IPS-20b (cell line): ENCODE measurements around the gene CTSF.
"Not testable (repeated sequence)": the region's sequence is repeated elsewhere in the genome, so short reads cannot be mapped to it uniquely, and the experiment has no call there.

ENCODE experiments used
- H3K27ac ChIP-seq: one replicate; pipeline ENCODE4 v1.5.1; 2013; ENCODE audit warnings: low read length
- H3K27me3 ChIP-seq: 2 replicates; pipeline ENCODE4 v1.6.1; 2013; ENCODE audit warnings: mild to moderate bottlenecking, low read length, inconsistent platforms; ENCODE audit not compliant: insufficient read depth
- H3K36me3 ChIP-seq: 2 replicates; pipeline ENCODE4 v1.6.1; 2013; ENCODE audit warnings: low read depth, mild to moderate bottlenecking, inconsistent platforms, low read length, moderate library complexity; ENCODE audit not compliant: insufficient read depth
- H3K4me1 ChIP-seq: 2 replicates; pipeline ENCODE4 v1.6.1; 2013; ENCODE audit warnings: mild to moderate bottlenecking, control low read depth, inconsistent platforms, low read length, moderate library complexity; ENCODE audit not compliant: insufficient read depth
- H3K4me3 ChIP-seq: 2 replicates; pipeline ENCODE4 v1.5.1; 2013; ENCODE audit warnings: mild to moderate bottlenecking, low read length, inconsistent platforms
- H3K9ac ChIP-seq: 2 replicates; pipeline ENCODE4 v1.6.1; 2013; ENCODE audit warnings: low read depth, mild to moderate bottlenecking, inconsistent platforms, low read length, moderate library complexity
- H3K9me3 ChIP-seq: 2 replicates; pipeline ENCODE4 v1.6.1; 2013; ENCODE audit warnings: mild to moderate bottlenecking, low read depth, low read length, inconsistent platforms; ENCODE audit not compliant: insufficient read depth

The CTSF gene

GRCh38 chr11:66600631-66601233, 32.3 kb upstream of the CTSF start:
- H3K27ac ChIP-seq, result no peak overlapping the region
- no peaks in the 10 kb centered on the region for H3K27me3 ChIP-seq
- H3K9me3 ChIP-seq, result no peaks in the 10 kb centered on the region
- no peak overlapping the region for H3K9ac ChIP-seq
- no peaks in the 10 kb centered on the region for H3K4me1 ChIP-seq
- H3K4me3 ChIP-seq, result no peak overlapping the region
- peaks cover 46% of the 10 kb centered on the region for H3K36me3 ChIP-seq

GRCh38 chr11:66600219-66600618, 31.8 kb upstream of the CTSF start:
- H3K9me3 ChIP-seq, result no peaks in the 10 kb centered on the region
- H3K27ac ChIP-seq, result no peak overlapping the region
- no peak overlapping the region for H3K4me3 ChIP-seq
- H3K9ac ChIP-seq, result no peak overlapping the region
- H3K36me3 ChIP-seq, result peaks cover 41% of the 10 kb centered on the region
- H3K4me1 ChIP-seq, result no peaks in the 10 kb centered on the region
- no peaks in the 10 kb centered on the region for H3K27me3 ChIP-seq

GRCh38 chr11:66598993-66599392, 30.6 kb upstream of the CTSF start:
- Histone ChIP-seq H3K27me3 (no peaks in the 10 kb centered on the region), H3K36me3 (peaks cover 31% of the 10 kb centered on the region), H3K27ac (no peak overlapping the region), H3K4me3 (no peak overlapping the region), H3K4me1 (no peaks in the 10 kb centered on the region), H3K9ac (no peak overlapping the region), H3K9me3 (no peaks in the 10 kb centered on the region)

- no peaks in the 10 kb centered on the region for H3K4me1 ChIP-seq
- H3K36me3 ChIP-seq, result peaks cover 18% of the 10 kb centered on the region; the same call in 1 of the 2 replicates
- H3K4me3 ChIP-seq, result no peak overlapping the region
- H3K9ac ChIP-seq, result no peak overlapping the region
- H3K27me3 ChIP-seq, result peaks cover 13% of the 10 kb centered on the region; the same call in 1 of the 2 replicates
- peaks cover 15% of the 10 kb centered on the region; the same call in 1 of the 2 replicates for H3K9me3 ChIP-seq
- H3K27ac ChIP-seq, result no peak overlapping the region
Measured at GRCh38 chr11:66595245-66595904, 27.0 kb upstream of the CTSF start.

- H3K4me1 ChIP-seq, result no peaks in the 10 kb centered on the region
- H3K27ac ChIP-seq, result no peak overlapping the region
- peak overlapping the region; percentile 83; the same call in 1 of the 2 replicates for H3K9ac ChIP-seq
- H3K9me3 ChIP-seq, result peaks cover 21% of the 10 kb centered on the region; the same call in 1 of the 2 replicates
- 0 out of 2 replicates have a peak, but pooled peaks cover 3% of the 10 kb centered on the region for H3K36me3 ChIP-seq
- H3K4me3 ChIP-seq, result peak overlapping the region; percentile 85
- H3K27me3 ChIP-seq, result peaks cover 13% of the 10 kb centered on the region; the same call in 1 of the 2 replicates
Measured at GRCh38 chr11:66593650-66594049, 25.2 kb upstream of the CTSF start.

GRCh38 chr11:66593303-66593635, 24.9 kb upstream of the CTSF start:
- Histone ChIP-seq H3K4me3 (peak overlapping the region; percentile 85), H3K9me3 (peaks cover 21% of the 10 kb centered on the region; the same call in 1 of the 2 replicates), H3K36me3 (0 out of 2 replicates have a peak, but pooled peaks cover 3% of the 10 kb centered on the region), H3K4me1 (no peaks in the 10 kb centered on the region), H3K27me3 (peaks cover 13% of the 10 kb centered on the region; the same call in 1 of the 2 replicates), H3K9ac (peak overlapping the region; percentile 83; the same call in 1 of the 2 replicates), H3K27ac (no peak overlapping the region)

GRCh38 chr11:66592457-66593302, 24.3 kb upstream of the CTSF start, which contains the start of the genes CCDC87 and CCS:
Gene CCDC87, minus strand, starts transcription at chr11:66593063. Its CDS starts 48 bp downstream, at chr11:66593015.
Gene CCS, plus strand, starts transcription at chr11:66593185. Its CDS starts 77 bp downstream, at chr11:66593262.
- 0 out of 2 replicates have a peak, but pooled peaks cover 3% of the 10 kb centered on the region for H3K36me3 ChIP-seq
- H3K4me1 ChIP-seq, result no peaks in the 10 kb centered on the region
- H3K9ac ChIP-seq, result peak within 1 kb of the TSS; percentile 83; the same call in 1 of the 2 replicates
- peak within 1 kb of the TSS; percentile 85 for H3K4me3 ChIP-seq
- peaks cover 13% of the 10 kb centered on the region; the same call in 1 of the 2 replicates for H3K27me3 ChIP-seq
- peaks cover 21% of the 10 kb centered on the region; the same call in 1 of the 2 replicates for H3K9me3 ChIP-seq
- no peak within 1 kb of the TSS for H3K27ac ChIP-seq

GRCh38 chr11:66591175-66591574, 22.8 kb upstream of the CTSF start:
- Histone ChIP-seq H3K27me3 (peaks cover 13% of the 10 kb centered on the region; the same call in 1 of the 2 replicates), H3K9ac (no peak overlapping the region), H3K4me3 (no peak overlapping the region), H3K9me3 (peaks cover 21% of the 10 kb centered on the region; the same call in 1 of the 2 replicates), H3K4me1 (no peaks in the 10 kb centered on the region), H3K27ac (no peak overlapping the region), H3K36me3 (no peaks in the 10 kb centered on the region)

GRCh38 chr11:66589996-66590675, 21.7 kb upstream of the CTSF start:
- H3K27ac ChIP-seq, result no peak overlapping the region
- H3K9me3 ChIP-seq, result peaks cover 21% of the 10 kb centered on the region; the same call in 1 of the 2 replicates
- H3K4me3 ChIP-seq, result no peak overlapping the region
- no peak overlapping the region for H3K9ac ChIP-seq
- H3K36me3 ChIP-seq, result no peaks in the 10 kb centered on the region
- H3K4me1 ChIP-seq, result no peaks in the 10 kb centered on the region
- peaks cover 13% of the 10 kb centered on the region; the same call in 1 of the 2 replicates for H3K27me3 ChIP-seq

- H3K4me3 ChIP-seq, H3K27ac ChIP-seq: not testable (repeated sequence)
Measured at GRCh38 chr11:66589315-66589714, 20.9 kb upstream of the CTSF start.

GRCh38 chr11:66586136-66586535, 17.7 kb upstream of the CTSF start:
- Histone ChIP-seq H3K27ac (no peak overlapping the region), H3K9me3 (peaks cover 26% of the 10 kb centered on the region), H3K9ac (no peak overlapping the region), H3K27me3 (0 out of 2 replicates have a peak, but pooled peaks cover 2% of the 10 kb centered on the region), H3K4me1 (no peaks in the 10 kb centered on the region; the same call in 1 of the 2 replicates), H3K4me3 (no peak overlapping the region), H3K36me3 (no peaks in the 10 kb centered on the region)

More at GRCh38 chr11:66589315-66589714, 20.9 kb upstream of the CTSF start:
- H3K9ac ChIP-seq, H3K36me3 ChIP-seq, H3K4me1 ChIP-seq: not testable (repeated sequence)
- peaks cover 13% of the 10 kb centered on the region; the same call in 1 of the 2 replicates for H3K27me3 ChIP-seq
- peaks cover 21% of the 10 kb centered on the region; the same call in 1 of the 2 replicates for H3K9me3 ChIP-seq
